ENCODE results near the gene RNPC3.
"Not testable (repeated sequence)": the region's sequence is repeated elsewhere in the genome, so short reads cannot be mapped to it uniquely, and the experiment has no call there.

Gene RNPC3

DNA sequence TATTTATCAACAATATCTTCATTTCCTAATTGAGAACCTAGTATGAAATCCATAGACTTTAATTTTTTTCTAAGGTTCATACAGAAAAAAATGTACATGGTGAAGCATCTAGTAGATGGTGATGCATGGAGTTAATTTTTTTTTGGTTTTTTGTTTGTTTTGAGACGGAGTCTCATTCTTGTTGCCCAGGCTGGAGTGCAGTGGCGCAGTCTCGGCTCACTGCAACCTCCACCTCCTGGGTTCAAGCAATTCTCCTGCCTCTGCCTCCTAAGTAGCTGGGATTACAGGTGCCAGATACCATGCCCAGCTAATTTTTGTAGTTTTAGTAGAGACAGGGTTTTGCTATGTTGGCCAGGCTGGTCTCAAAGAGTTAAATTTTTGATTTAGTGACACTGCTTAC is 35.6 kb downstream of the RNPC3 start:
- not testable (repeated sequence) for DNase-seq

DNA sequence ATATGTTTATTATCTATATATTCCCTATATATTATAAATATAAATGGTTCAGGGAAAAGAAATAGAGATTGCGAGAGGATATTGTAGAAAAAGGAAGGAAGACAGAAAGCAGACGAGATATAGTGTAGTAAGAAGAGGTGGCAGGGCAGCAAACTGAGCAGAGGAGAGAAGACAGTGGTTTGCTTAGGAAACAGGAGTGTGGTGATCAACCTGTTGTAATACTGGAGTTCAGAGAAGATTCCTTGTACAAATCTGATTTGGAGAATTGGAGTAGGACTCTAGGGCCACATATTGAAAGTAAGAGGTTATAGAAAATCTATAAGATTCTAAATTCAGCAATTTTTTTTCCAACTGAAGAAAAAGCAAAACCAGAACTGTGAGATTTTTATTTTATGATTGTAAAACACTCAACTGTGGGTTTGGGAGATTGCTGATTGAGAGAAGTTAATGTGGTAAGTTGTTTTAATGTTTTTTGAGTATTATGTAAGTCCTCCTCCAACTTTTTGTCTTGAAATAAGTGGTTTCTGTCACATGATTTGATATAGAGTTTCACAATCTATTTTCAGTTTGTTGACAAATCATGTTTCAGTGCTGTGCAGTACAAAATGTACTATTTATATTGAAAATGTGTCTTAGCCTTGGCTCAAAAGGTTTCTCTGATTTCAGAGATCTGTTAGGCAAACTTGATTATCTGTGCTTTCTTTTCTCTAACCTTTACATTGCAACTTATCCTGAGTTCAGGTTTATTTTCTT is 36.3 kb downstream of the RNPC3 start:
- DNase-seq = no peak

DNA sequence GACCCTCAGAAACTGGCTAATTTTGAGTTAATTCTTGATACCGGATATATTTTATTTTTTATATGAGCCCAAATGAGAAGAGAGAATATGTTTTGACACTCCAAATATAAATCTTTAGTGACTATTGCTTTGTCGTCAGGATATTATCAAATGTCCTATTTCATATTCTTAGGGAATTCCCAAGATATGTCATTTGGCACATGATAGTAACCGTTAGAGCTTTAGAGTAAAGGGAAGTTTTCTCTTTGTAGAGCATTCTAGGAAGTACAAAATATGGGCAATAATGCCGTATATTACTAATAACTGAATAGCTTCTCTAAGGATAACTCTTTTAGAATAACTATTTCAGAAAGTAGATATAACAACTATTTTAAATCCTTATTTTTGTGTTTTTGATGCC is 37.6 kb downstream of the RNPC3 start:
- no peak for DNase-seq

- no peak for DNase-seq
These were observed 44.0 kb downstream of the RNPC3 start for GRCh38 chr1:103569493-103569892.

DNA sequence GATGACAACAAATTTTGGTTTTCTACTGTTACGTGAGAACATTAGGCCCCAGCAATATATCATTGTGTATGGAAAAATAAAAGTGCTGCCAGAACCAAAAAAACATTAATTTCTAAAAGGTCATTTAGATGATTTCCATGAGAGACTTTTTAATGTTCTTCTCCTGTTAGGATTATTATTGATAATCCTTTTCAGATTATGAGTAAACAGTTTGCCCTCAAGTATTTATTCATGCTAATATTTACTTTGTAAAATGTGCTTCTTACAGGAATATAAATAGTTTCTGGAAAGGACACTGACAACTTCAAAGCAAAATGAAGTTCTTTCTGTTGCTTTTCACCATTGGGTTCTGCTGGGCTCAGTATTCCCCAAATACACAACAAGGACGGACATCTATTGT is 45.8 kb downstream of the RNPC3 start, which contains the start of gene AMY2B:
AMY2B (plus strand) TSS at position 301 of the 400 bp plus-strand sequence; CDS start at position 315, 14 bp downstream.
- DNase-seq = not testable (repeated sequence)

- DNase-seq = no peak
These were observed 50.6 kb downstream of the RNPC3 start for GRCh38 chr1:103576065-103576464.

DNA sequence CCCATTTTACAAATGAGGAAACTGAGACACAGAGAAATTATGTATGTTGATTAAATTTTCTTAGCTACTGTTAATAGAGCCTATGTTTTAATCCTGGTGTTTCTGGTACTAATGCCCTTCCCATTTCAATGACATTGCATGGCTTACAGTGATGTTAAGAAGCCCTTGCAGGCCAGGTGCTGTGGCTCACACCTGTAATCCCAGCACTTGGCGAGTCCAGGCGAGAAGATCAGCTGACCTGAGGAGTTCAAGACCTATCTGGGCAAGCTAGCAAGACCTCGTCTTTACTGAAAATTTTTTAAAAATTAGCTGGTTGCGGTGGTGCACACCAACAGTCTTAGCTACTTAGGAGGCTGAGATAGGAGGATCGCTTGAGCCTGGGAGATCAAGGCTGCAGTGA is 51.3 kb downstream of the RNPC3 start:
- not testable (repeated sequence) for DNase-seq

DNA sequence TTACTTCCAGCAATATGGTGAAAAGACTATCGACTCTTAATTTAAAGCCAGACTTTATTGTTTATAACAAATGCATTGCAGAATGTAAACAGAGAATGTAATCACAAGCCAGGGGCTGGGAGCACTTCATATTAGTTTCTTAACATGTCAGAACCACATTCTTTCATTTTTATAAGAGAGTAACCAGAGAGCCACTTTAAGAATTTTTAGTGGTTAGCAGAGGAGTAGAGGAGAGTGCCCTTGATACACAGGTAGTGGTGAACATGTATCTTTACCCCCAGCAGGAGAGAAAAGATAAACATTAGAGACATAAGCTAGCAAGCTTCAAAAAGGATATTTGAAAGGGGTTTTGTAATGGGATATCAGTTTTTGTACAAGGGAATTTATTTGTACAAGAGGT is 57.0 kb downstream of the RNPC3 start:
- DNase-seq = no peak

- no peak for DNase-seq
These were observed 58.4 kb downstream of the RNPC3 start for GRCh38 chr1:103583887-103584286.

- DNase-seq = no peak
These were observed 59.0 kb downstream of the RNPC3 start for GRCh38 chr1:103584537-103584936.

DNA sequence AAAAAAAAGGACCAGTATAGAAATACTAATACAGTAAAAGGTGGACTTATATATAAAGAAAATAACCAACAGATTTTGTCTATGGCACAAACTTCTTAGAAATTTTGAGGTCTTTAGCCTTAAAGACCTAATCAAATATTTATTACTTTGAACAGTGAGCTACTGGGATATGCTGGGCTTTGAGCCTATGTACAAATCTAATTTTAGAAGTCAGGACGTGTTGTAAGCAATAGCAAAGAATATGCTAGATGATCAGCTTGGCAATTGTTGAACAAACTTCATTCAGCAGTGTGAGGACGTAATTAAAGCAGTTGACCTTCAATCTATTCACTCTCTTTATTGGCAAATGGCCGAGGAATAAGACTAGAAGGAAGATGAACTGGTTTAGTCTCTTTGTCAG is 77.2 kb downstream of the RNPC3 start:
- not testable (repeated sequence) for DNase-seq

All from activated CD4-positive, alpha-beta T cell treated with anti-CD3 and anti-CD28 coated beads, Interleukin-2, amount 50 U/mL, for 4 hours (primary cell).